Stimulated activated CD8-positive, alpha-beta memory T cell treated with anti-CD3 and anti-CD28 coated beads, Interleukin-4, amount 100 ng/mL, for 48 hours (primary cell): ENCODE data around the gene FYN.

ENCODE experiments used
- DNase-seq: peaks from one replicate; pipeline ENCODE4 v3.0.0-alpha.2; 2020

FYN gene

GRCh38 chr6:111718990-111719389 is 154.3 kb downstream of the FYN start:
- DNase-seq: no peak

GRCh38 chr6:111718326-111718725 is 154.9 kb downstream of the FYN start:
- no peak for DNase-seq

GRCh38 chr6:111717621-111718020 is 155.6 kb downstream of the FYN start:
- DNase-seq: no peak

- no peak for DNase-seq
Observed at GRCh38 chr6:111716325-111716724, 156.9 kb downstream of the FYN start.

- DNase-seq: no peak
Observed at GRCh38 chr6:111715321-111715720, 157.9 kb downstream of the FYN start.

GRCh38 chr6:111714416-111715270 is 158.6 kb downstream of the FYN start:
- DNase-seq: no peak

GRCh38 chr6:111713811-111714210 is 159.4 kb downstream of the FYN start:
- no peak for DNase-seq

- no peak for DNase-seq
Observed at GRCh38 chr6:111713236-111713635, 160.0 kb downstream of the FYN start.

- no peak for DNase-seq
Observed at GRCh38 chr6:111711984-111712752, 161.1 kb downstream of the FYN start.

- DNase-seq: no peak
Observed at GRCh38 chr6:111711476-111711875, 161.8 kb downstream of the FYN start.

- no peak for DNase-seq
Observed at GRCh38 chr6:111710911-111711310, 162.3 kb downstream of the FYN start.

- no peak for DNase-seq
Observed at GRCh38 chr6:111710439-111710838, 162.8 kb downstream of the FYN start.

GRCh38 chr6:111709615-111710398 is 163.4 kb downstream of the FYN start:
- DNase-seq: peak; percentile 62

- no peak for DNase-seq
Observed at GRCh38 chr6:111709201-111709600, 164.1 kb downstream of the FYN start.

GRCh38 chr6:111707773-111708172 is 165.5 kb downstream of the FYN start:
- no peak for DNase-seq

GRCh38 chr6:111706841-111707391 is 166.3 kb downstream of the FYN start:
- no peak for DNase-seq

- no peak for DNase-seq
Observed at GRCh38 chr6:111703723-111704122, 169.5 kb downstream of the FYN start.

- no peak for DNase-seq
Observed at GRCh38 chr6:111702268-111702667, 171.0 kb downstream of the FYN start.

GRCh38 chr6:111701146-111701545 is 172.1 kb downstream of the FYN start:
- no peak for DNase-seq

- no peak for DNase-seq
Observed at GRCh38 chr6:111700135-111700690, 173.0 kb downstream of the FYN start.

GRCh38 chr6:111699123-111699522 is 174.1 kb downstream of the FYN start:
- no peak for DNase-seq

- DNase-seq: no peak
Observed at GRCh38 chr6:111696814-111697213, 176.4 kb downstream of the FYN start.
